NCI-H1105 treated with DMSO at 0.1 percent for 48 hours (cell line): Measurements from ENCODE around the gene SLC36A4.
"Not testable (repeated sequence)": the region's sequence is repeated elsewhere in the genome, so short reads cannot be mapped to it uniquely, and the experiment has no call there.

Experiments used
- DNase-seq: peaks from one replicate; lab custom pipeline; 2025; lab: John Stamatoyannopoulos, UW

SLC36A4 gene

DNA sequence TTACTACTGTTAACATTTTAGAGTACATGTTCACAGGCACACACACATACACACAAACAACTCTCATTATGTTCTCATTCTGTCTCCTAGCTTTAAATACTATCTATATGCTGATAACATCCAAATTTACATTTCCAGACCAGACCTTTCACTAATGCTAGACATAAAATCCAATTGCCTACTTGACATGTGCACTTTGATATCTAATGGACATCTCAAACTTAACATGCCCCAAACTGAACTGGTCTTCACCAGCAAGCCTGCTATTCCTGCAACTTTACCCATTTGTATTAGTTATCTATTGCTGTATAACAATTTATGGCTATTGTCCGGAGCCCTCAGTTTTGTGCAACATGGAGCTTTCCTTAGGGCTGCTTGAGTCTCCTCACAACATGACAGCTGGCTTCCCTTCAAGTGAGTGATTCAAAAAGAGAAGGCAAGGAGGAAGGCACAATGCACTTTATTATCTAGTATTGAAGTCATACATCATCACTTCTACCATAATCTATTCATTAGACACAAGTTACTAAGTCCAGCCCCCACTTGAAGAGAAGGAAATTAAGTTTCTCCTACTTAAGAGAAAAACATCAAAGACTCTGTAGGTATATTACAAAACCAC lies 3.0 kb downstream of the SLC36A4 start:
- DNase-seq, result no peak

DNA sequence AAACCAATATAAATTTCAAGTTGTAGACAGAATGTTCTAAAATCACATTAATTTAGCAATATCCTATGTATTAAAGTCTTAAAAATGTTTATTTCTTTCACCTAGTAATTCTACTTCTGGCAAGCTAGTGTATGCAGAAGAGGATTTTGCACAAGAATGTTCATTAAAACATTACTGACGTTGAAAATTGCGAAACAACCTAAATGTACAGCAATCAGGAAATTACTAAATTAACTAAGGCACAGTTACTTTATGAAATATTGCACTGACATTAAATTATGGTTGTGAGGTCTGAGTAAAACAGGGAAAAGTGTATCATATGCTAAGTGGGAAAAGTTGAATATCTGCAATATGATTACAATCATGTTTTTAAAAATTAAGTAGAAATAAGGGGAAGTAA lies 4.1 kb downstream of the SLC36A4 start:
- DNase-seq, result no peak

DNA sequence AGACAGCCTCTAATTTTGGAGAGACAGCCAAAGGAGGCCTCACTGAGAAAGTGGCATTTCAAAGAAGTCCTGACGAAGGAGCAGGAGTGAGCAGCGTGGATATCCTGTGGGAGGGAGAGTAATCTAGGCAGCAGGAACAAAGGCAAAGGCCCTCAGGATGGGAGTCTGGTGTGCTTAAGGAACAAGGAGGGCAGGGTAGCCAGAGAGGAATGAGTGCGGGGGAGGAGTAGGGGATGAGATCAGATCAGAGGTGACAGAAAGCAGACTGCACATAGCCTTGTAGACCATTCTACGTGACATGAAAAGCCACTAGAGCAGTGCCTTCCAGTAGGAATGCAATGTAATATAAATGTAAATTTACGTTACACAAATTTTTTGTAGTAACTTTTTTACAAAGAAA lies 5.6 kb downstream of the SLC36A4 start:
- DNase-seq, result no peak

DNA sequence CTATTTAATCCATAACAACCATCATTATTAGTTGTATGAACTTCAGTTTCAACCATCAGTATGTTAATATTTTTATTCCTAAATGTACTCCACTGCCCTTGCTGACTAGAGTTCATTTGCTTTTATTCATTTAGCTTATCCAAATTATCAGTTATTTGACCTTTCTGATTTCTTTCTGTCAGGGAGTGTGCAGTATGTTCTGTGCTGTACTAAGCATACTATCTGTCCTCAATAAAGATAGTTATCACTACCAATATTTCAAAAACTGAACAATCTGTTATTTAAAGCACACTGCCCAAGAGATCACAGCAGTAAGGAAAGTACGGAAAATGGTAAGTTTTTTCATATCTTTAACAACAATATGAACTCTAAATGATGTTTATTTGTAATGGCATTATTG lies 8.3 kb downstream of the SLC36A4 start:
- DNase-seq, result no peak

DNA sequence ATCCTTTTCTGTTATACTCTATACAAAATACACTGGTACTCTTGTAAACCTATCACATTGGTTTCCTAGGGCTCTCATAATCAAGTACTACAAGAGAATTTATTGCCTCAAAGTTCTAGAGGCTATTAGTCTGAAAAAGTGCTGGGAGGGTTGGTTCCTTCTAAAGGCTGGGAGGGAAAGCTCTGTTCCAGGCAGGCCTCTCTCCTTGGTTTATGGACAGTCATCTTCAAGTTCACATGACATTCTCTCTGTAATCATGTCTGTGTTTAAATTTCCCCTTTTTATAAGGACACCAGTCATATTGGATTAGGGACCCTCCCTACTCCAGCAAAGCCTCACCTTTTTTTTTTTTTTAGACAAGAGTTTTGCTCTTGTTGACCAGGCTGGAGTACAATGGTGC lies 9.1 kb downstream of the SLC36A4 start:
- DNase-seq, result no peak

DNA sequence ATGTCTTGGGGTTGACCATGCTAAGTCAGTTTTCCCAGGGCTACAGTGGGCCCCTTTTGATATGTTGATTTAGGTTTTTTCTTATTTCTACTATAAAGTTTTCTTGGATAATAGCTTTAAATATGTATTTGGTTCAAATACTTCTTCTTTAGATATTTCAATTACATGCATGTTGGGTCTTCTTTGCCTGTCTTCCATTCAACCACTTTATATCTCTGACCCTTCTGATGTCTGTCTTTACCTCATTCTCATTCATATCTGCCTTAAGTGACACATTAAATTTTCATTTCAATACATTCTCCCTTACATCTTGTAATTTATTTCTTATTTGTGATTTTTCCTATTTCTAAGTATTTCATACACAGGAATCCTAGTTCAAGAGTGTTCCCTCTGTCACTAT lies 10.5 kb downstream of the SLC36A4 start:
- no peak for DNase-seq

DNA sequence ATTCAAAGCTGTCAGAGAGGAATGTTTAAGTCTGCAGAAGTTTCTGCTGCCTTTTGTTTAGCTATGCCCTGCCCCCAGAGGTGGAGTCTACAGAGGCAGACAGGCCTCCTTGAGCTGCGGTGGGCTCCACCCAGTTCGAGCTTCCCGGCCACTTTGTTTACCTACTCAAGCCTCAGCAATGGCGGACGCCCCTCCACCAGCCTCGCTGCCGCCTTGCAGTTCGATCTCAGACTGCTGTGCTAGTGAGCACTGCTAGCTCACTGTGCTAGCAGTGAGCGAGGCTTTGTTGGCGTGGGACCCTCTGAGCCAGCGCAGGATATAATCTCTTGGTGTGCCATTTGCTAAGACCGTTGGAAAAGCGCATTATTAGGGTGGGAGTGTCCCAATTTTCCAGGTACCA lies 19.9 kb downstream of the SLC36A4 start:
- DNase-seq, result not testable (repeated sequence)

DNA sequence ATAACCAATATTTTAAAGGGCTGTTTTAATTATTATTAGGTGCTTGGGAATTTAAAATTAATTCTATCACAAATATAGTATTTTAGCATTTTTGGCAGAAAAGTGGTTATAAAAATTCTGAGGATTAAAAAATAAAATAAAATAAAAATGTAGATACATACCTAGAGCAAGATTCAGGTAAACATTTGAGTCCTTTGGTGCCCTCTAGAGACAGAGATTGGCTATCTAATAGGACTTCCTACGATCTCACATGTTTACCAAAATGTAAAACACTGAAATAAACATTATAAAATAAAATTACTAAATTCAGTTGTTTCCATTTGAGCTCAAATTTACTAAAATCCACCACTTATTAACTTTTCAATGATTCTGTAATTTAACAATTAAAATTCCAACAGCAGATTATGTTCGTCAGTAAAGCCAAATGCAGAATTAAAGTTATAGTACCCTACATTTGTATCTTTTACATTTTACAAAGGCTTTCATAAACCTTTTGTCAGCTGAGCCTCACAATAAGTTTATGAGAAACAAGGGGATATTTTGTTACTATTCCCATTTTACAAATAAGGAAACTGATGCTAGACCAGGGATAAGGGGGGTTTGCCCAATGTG lies 27.7 kb downstream of the SLC36A4 start:
- DNase-seq, result peak; percentile 38

DNA sequence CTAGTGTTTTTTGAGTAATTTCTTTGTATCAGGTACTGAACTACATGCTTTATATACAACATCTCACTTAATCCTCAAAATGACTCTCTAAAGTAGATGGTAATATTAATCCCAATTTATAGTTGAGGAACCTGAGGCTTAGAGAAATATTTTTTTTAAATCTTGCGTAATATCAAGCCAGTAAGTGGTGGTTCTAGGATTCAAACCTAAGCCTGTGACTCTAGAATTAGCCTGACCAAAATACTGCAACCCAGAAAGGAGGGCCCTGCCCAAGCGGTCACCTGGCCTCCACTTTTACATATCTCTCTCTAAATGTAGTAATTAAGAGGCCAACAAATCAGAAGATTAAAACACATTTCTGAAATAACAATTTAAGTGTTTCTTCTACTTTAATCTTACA lies 28.6 kb downstream of the SLC36A4 start:
- DNase-seq, result no peak

DNA sequence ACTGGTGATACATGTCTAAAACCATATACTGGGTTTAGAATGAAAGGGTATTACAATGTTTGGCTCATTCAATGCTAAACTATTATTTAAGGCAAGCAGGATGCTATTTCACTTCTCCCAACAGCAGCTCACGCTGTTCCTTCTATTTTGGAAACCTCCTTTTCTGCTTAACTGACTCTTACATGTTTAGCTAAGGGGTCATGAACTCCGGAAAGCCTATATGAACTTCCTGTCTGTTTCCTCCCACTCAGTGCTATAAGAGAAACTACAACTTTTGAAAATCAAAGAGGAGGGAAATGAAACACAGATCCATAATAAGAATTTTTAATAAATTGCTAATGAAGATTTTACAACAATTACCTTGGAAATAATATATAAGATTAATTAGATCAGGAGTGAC lies 30.9 kb downstream of the SLC36A4 start:
- no peak for DNase-seq

DNA sequence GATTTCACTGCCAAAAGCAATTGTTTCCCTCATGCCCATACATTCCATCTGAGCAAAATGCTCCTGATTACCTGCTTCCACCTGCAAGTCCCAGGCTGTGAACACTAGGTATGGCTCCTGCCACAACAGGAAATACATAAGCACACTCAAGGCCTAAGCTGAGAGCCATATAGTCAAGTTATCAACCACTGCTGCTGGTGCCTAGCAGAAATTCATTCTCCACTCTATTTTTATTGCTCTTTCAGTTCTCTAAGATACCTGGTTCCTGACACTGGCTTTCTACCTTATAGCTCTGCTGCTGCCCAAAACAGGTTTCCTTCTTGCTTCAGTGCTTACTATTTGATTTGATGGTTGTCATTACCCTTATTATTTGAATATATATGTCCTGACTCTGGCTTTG lies 31.6 kb downstream of the SLC36A4 start:
- DNase-seq, result peak; percentile 47

DNA sequence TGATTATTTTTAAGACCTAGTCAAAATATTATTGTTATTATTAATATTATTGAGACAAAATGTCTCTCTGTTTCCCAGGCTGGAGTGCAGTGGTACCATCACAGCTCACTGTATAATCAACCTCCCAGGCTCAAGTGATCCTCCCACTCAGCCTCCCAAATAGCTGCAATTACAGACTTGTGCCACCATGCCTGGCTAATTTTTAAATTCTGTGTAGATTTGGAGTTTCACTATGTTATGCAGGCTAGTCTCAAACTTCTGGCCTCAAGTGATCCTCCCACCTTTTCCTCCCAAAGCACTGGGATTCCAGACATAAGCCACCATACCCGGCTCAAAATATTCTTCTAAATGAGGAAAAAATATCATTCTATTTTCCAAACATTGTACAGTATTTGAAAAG lies 37.0 kb downstream of the SLC36A4 start:
- no peak for DNase-seq

DNA sequence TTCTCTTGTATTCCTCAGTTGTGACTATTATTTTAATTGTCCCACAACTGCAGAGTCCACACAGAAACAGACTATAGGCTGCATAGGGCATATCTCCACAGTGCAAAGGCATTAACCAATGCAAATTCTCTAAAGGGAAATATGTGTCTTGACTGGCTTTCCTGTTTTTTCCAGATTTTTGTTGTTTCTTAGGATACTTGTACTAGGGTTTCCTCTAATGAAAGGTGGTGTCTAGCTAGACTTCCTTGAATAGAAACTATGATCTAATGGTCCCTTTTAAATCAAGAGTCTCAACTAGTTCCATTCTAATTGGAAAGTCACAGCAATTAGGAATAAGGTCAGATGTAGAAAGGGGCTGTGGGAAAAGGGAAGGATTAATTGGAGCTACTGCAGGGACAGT lies 37.6 kb downstream of the SLC36A4 start:
- no peak for DNase-seq

DNA sequence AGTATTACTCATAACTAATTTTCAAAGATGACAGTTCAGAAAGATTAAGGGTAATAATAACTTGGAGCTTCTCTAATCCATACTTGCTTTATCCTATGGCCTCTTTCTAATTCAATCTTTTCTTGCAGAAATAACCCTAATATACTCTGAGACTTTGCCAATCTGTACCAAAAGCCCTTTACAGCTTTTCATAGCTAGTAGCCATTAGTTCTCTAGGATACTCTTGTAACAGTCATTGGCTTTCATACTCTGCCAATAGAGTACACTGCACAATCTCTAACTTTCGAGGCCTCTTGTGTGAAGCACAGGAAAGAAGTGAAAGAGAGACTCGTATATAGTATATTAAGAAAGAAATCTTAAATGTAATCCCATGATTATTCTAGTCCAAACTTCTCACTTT lies 38.1 kb downstream of the SLC36A4 start:
- DNase-seq, result no peak

DNA sequence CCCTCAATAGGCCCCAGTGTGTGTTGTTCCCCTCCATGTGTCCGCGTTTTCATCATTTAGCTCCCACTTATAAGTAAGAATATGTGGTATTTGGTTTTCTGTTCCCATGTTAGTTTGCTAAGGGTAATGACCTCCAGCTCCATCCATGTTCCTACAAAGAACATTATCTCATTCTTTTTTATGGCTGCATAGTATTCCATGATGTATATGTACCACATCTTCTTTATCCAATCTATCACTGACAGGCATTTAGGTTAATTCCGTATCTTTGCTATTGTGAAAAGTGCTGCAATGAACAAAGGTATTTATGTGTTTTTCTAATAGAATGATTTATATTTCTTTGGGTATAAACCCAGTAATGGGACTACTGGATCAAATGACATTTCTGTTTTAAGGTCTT lies 42.1 kb downstream of the SLC36A4 start:
- DNase-seq, result no peak

DNA sequence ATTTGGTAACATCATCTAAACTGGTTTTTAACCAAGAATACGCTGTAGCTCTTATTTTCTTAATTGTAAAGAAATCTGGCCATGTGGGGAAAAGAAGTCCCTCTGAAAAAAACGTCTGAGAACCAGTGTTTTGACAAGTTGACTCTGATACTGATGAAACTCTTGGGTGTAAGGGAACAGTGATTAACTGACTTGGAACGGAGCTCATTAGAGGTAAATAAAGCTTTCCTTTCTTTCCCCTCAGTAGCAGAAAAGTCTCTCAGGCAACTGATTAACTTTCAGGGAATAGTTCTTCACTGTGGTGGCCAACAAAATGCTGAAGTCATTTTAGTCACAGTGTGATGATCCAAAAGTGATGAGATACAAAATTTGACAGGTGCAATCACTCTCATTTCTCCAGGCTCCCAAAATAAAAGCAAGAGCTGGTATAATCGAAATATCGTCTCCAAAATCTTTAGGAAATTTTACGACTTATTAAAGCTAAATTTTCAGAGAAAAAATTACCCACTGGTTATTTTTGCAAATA lies 52.3 kb downstream of the SLC36A4 start:
- no peak for DNase-seq

DNA sequence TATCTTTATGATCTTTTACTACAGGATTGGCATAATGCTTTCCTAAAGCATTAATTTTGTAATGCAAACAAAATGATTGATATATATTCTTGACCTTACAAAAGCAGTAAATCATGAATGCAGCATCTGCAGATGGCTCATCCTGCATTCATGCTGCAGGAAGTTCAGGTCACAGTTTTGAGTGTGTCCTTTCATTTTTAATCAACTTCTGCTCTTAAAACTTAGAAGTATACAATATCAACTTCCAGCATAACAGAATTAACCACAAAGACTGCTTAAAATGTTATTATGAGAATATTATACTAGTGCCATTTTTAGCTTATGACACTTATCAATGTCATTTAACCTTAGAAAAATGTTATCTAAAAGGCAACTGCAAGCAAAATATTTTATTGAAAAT lies 54.0 kb downstream of the SLC36A4 start:
- DNase-seq, result no peak

DNA sequence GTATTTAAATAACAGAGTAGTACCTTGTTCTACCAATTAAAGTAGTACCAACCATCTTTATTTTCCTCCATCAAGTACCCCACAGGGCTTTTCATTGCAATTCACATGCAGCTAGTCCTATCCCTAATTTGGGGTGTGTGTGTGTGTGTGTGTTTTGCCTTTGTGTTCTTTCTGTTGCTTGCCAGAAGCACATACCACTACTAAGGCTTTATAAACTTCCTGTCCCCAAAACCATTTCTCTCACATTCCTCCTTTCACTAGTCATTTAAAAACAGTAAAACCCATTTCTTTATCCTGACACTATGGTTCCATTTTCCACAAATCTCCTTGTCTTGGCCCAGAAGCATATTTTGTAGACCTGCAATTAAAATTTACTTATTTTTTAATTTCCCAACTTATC lies 54.6 kb downstream of the SLC36A4 start:
- no peak for DNase-seq

DNA sequence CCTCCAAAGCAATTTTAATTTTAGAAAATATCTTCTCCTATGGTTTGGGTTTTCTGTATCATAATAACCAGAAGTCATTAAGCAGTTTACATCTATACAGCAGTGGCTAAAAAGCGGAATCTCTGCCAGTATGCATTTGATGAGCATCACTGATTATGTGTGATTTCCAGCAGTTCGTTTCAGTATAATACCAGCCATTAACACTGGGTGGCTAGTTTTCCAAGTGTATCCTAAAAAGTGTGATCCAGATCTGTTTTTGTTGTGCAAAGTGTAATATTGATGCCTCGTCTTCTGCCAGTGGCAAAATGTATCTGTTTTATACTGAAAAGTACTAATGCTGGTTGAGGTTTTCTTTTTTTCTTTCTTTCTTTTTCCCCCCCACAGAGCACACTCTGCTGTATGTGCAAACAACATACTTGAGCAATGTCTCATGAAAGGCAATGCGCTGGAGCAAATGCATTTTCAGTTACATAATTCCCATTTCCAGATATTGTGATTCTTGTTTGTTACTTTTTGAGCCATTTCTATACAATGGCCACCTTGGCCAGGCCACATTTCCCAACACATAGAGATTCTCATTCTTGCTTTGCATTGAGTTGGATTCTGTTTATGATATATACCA lies 64.2 kb downstream of the SLC36A4 start:
- no peak for DNase-seq

DNA sequence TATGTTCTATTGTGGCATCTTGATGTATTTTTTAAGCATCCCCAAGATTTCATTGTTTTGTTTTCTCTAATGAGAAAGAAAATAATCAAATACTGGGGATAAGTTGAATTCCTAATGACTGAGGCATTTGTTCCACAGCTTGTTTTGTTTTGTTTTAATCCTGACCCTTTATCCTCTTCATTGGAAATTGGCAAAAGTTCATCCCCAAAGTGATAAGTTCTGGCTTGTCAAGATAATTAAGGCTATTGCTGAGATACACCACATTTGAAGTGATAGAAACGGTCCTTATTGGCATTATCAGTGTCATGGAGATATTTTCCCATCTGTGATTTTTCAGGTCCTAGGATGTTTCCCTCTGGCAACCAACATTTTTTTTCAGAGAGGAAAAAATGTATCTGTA lies 65.0 kb downstream of the SLC36A4 start:
- DNase-seq, result no peak

DNA sequence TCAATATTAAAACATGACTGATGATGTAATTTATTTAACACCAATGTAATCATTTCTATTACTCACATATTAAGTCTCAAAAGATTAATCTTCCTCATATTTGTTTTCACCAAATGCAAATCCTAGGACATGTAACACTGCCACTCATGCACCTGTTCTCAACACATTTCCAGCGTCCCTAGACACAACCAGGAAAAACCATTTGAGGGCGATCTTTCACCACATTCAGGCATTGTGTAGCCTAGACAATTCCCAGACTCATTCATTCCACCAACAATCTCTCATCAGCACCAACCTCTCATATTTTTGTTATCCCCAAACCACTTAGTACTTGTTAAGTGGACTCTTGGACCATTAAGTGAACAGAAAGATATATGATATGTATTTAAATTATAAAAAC lies 66.1 kb downstream of the SLC36A4 start:
- DNase-seq, result peak; percentile 63

DNA sequence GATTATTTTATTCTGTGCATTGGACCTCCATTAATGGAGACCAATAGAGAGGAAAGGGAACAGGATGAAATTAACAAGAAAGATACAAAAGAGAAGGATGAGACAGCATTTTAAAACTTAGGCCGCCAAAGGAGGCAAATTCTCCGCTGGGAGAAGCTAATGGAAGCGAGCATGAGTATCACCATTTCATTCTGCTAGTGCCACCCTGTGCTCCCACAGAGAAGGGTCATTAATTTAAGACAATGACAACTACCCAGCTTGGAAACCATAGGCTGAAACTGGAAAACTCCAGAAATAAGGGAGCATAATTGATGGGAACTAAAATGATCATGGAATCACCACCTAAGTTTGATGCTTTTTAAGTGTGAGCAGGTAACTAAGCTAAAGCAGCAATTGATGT lies 69.2 kb downstream of the SLC36A4 start:
- no peak for DNase-seq

DNA sequence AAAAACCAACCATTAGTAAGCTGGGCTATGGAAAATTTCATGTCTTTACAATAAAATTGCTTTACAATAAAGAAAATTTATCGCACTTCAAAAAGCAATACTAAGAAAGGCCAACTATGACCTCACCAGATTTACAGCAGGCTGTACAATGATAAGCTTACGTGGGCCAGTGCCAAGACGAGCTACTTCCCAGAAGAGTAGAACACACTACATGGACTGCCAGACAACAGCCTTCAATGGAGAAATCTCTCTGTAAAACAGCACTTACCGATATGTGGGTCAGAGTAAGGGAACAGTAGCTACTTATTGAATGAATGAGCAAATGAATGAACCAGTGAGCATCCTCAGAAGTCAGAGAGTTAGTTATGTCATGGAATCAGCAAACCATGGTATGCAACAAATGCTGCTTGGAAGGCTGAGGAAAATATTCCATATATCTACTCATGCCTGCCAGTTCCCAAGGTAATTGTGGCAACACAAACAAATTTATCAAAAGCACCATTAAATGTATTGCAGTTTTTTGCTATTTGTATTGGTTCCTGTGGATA lies 74.4 kb downstream of the SLC36A4 start:
- DNase-seq, result no peak
